Endothelial cell of umbilical vein (primary cell): ENCODE measurements around the gene LRRC8B. TPM values are rescaled to one million over a fixed set of nuclear protein-coding genes. Genes with fewer than 3 reads are reported as not detected.

ENCODE experiments used
- BruUV-seq: library from RNA; stranded (reverse); fragments of 400-500 nt; replicated peaks from 2 replicates; lab custom pipeline; 2021; lab: Mats Ljungman, UMichigan
- CTCF ChIA-PET: fragments of 300-600, 350-600 bp; sonication (Branson Sonifier 250); formaldehyde crosslinking; loops from one replicate; lab custom pipeline; 2021; ENCODE audit warnings: antibody characterized with exemption, inconsistent platforms; lab: Charles Lee
- POLR2A ChIA-PET: fragments of 300-600, 350-600 bp; sonication (Branson Sonifier 250); formaldehyde crosslinking; loops from one replicate; lab custom pipeline; 2021; ENCODE audit warnings: antibody characterized with exemption, inconsistent platforms; lab: Charles Lee
- DNase-seq: peaks from one replicate; pipeline ENCODE4 v3.0.0-alpha.2; 2011; ENCODE audit warnings: low read depth, low spot score
- FAIRE-seq: peaks from 2 replicates; lab custom pipeline; 2011; peaks lifted over from hg19 to GRCh38; lab: Jason Lieb, UNC
- H2AFZ ChIP-seq: 2 replicates; pipeline ENCODE4 v1.6.0; 2012; ENCODE audit warnings: low read depth, low read length, control low read depth, inconsistent platforms
- H3K27ac ChIP-seq: 2 replicates; pipeline ENCODE4 v1.5.1; 2011; ENCODE audit warnings: low read depth, mild to moderate bottlenecking, control low read depth, low read length, moderate library complexity; ENCODE audit not compliant: insufficient read depth
- H3K27me3 ChIP-seq, 2 experiments: 2 replicates each; pipeline versions ENCODE4 v1.6.0 to v1.6.1; 2011; ENCODE audit warnings: low read length in 2 of 2, mixed read lengths in 1 of 2; ENCODE audit not compliant: control insufficient read depth in 2 of 2, insufficient read depth in 2 of 2
- H3K36me3 ChIP-seq, 2 experiments: 2 replicates in 1 of 2; 3 replicates in 1 of 2; pipeline ENCODE4 v1.5.1; 2011; ENCODE audit warnings: low read length in 2 of 2, mild to moderate bottlenecking in 1 of 2, moderate library complexity in 1 of 2; ENCODE audit not compliant: control insufficient read depth in 2 of 2, insufficient read depth in 2 of 2; ENCODE audit errors: extremely low read depth in 1 of 2
- H3K4me1 ChIP-seq: 3 replicates; pipeline ENCODE4 v1.5.1; 2011; ENCODE audit warnings: mild to moderate bottlenecking, low read length; ENCODE audit not compliant: control insufficient read depth, insufficient read depth; ENCODE audit errors: extremely low read depth
- H3K4me2 ChIP-seq: 2 replicates; pipeline ENCODE4 v1.6.1; 2011; ENCODE audit warnings: low read length, control low read depth, mixed read lengths; ENCODE audit not compliant: insufficient read depth
- H3K4me3 ChIP-seq, 3 experiments: fragments of 200-600 bp in 1 of 3; sonication (generic), shearing (Covaris generic) in 1 of 3; replicated peaks in 1 of 3; 2 replicates each; pipeline ENCODE4 v1.5.1; 2011 to 2016; ENCODE audit warnings: control low read depth in 3 of 3, low read length in 3 of 3, mild to moderate bottlenecking in 2 of 3, inconsistent platforms in 1 of 3, low read depth in 1 of 3, moderate library complexity in 1 of 3; ENCODE audit not compliant: insufficient read depth in 1 of 3
- H3K79me2 ChIP-seq: 2 replicates; pipeline ENCODE4 v1.6.0; 2012; ENCODE audit warnings: low read length, inconsistent platforms; ENCODE audit not compliant: control insufficient read depth, insufficient read depth
- H3K9ac ChIP-seq: replicated peaks from 2 replicates; pipeline ENCODE3; 2011; ENCODE audit warnings: low read length, control low read depth; ENCODE audit not compliant: insufficient read depth; ENCODE audit errors: extremely low read depth
- H3K9me1 ChIP-seq: replicated peaks from 3 replicates; pipeline ENCODE4 v1.6.0; 2011; ENCODE audit warnings: mild to moderate bottlenecking, low read length; ENCODE audit not compliant: control insufficient read depth, insufficient read depth; ENCODE audit errors: extremely low read depth
- H3K9me3 ChIP-seq: replicated peaks from 2 replicates; pipeline ENCODE4 v1.5.1; 2012; ENCODE audit warnings: low read length, inconsistent platforms; ENCODE audit not compliant: control insufficient read depth, insufficient read depth
- H4K20me1 ChIP-seq: replicated peaks from 2 replicates; pipeline ENCODE3; 2011; ENCODE audit warnings: mild to moderate bottlenecking, low read length; ENCODE audit not compliant: control insufficient read depth, insufficient read depth; ENCODE audit errors: extremely low read depth
- EZH2 ChIP-seq: IDR thresholded peaks from 2 replicates; pipeline ENCODE4 v1.6.1; 2012; ENCODE audit warnings: borderline replicate concordance, low read depth, mild to moderate bottlenecking, moderate library complexity, low read length, inconsistent platforms; ENCODE audit not compliant: severe bottlenecking
- FOS ChIP-seq: IDR thresholded peaks from 2 replicates; pipeline ENCODE4 v1.6.1; 2011; ENCODE audit warnings: mild to moderate bottlenecking, low read length, moderate library complexity, borderline replicate concordance; ENCODE audit not compliant: insufficient read depth
- GATA2 ChIP-seq: IDR thresholded peaks from 2 replicates; pipeline ENCODE4 v1.7.0; 2011; ENCODE audit warnings: low read depth, mild to moderate bottlenecking, moderate library complexity, mixed read lengths, low read length; ENCODE audit not compliant: insufficient read length, insufficient read depth
- JUN ChIP-seq: IDR thresholded peaks from 2 replicates; pipeline ENCODE4 v1.6.1; 2011; ENCODE audit warnings: borderline replicate concordance, low read depth; ENCODE audit not compliant: insufficient read length, insufficient read depth
- MAX ChIP-seq: IDR thresholded peaks from 2 replicates; pipeline ENCODE4 v1.6.1; 2011; ENCODE audit not compliant: insufficient read depth, insufficient read length
- MYC ChIP-seq: IDR thresholded peaks from one replicate; pipeline ENCODE4 v1.6.1; 2011; ENCODE audit warnings: mild to moderate bottlenecking, low read depth, low read length
- POLR2A ChIP-seq: IDR thresholded peaks from 2 replicates; pipeline ENCODE4 v1.6.1; 2012; ENCODE audit warnings: low read depth, mild to moderate bottlenecking, control low read depth, low read length
- POLR2AphosphoS5 ChIP-seq: IDR thresholded peaks from 2 replicates; pipeline ENCODE4 v1.6.1; 2012; ENCODE audit warnings: low read depth, mild to moderate bottlenecking, control low read depth, low read length, moderate library complexity; ENCODE audit not compliant: insufficient read depth
- dilution Hi-C: fragments of 300-500 bp; cut with MboI; formaldehyde crosslinking; loops from one replicate; pipeline ENCODE4 v1.15.0; 2019; ENCODE audit warnings: low sequenced_read_pairs; ENCODE audit not compliant: extremely low pct_ligation_motif_present
- intact Hi-C: fragments of 100-400 bp; cut with micrococcal nuclease; formaldehyde crosslinking; loops from one replicate; pipeline ENCODE4 v1.10.0; 2022
- polyA plus RNA-seq, 4 experiments: library from polyadenylated mRNA; depleted of rRNA in 3 of 4; stranded (reverse) in 3 of 4; unstranded in 1 of 4; fragments of >200 nt; gene quantifications; 2 replicates each; pipeline versions ENCODE4 v1.2.1 to v1.2.3, GENCODE V29; 2011 to 2012; ENCODE audit warnings: missing spikeins in 1 of 4
- total RNA-seq: library from RNA; stranded (reverse); gene quantifications from 2 replicates; pipeline ENCODE4 v1.2.3, GENCODE V29; 2021
- TF ChIP-seq, protein P1 (sequence below), 2 donors: IDR thresholded peaks; 1 replicate in 1 of 2; 2 replicates in 1 of 2; pipeline ENCODE4 v1.5.1; 2011; ENCODE audit warnings: low read length in 2 of 2, mild to moderate bottlenecking in 2 of 2, moderate library complexity in 2 of 2, control low read depth in 1 of 2, inconsistent platforms in 1 of 2, low read depth in 1 of 2; ENCODE audit not compliant: insufficient read depth in 1 of 2; ENCODE audit errors: extremely low read depth in 1 of 2

The LRRC8B gene
- total and polyA plus RNA-seq, 2 donors (not counting 3 experiments of a cell fraction or from before 2014, with no cell fraction given): 15.2 to 15.8 TPM

DNA sequence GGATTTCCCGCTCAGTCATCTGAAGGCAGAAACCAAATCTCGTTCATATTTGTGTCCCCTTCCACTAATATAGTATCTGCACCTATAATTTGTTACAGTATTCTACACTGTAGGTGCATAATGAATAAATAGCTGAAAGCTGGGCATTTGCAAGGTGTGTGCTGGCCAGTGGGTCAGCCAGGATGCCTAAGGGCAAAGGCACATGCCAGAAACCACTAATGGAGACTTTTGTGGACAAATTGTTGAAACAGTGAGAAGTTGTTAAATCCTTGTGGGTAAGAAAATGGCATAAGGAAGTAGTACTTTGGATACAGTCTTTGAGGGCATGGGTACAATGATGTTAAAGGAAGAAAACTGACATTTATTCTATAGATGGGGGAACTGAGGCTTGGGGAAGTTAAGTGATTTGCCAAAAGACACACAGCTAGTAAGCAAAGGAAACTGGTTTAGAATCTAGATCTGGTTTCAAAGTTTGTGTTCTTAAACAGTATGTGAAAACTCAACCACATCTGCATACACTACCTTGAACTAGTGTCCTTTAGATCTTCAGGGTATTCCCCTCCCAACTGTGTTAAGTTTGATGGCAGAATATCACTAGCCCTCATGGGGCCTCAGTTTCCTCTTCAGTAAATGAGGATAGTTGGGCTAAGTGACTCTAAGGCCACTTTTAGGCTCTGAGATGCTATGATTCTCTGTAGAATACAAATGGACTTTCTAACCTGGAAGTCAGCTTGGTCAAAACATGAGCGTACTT lies 81.8 kb downstream of the LRRC8B start:
- Histone ChIP-seq H2AFZ (no peak overlapping the region), H4K20me1 (no peaks in the 10 kb centered on the region), H3K9me1 (no peaks in the 10 kb centered on the region), H3K27ac (no peak overlapping the region), H3K9ac (no peak overlapping the region), H3K9me3 (no peaks in the 10 kb centered on the region), H3K4me1 (peaks cover 14% of the 10 kb centered on the region), H3K79me2 (no peaks in the 10 kb centered on the region), H3K27me3 (no peaks in the 10 kb centered on the region), H3K4me2 (peak overlapping the region; percentile 19), H3K4me3 (no peak overlapping the region), H3K36me3 (no peaks in the 10 kb centered on the region)
- BruUV-seq: no TSS peak
- no peak for TF ChIP-seq MAX
- no peak for TF ChIP-seq MYC
- TF ChIP-seq JUN: no peak
- no peak for TF ChIP-seq POLR2A
- TF ChIP-seq POLR2AphosphoS5: no peak
- POLR2A ChIA-PET: no interaction called here
- DNase-seq: no peak
- no peak for FAIRE-seq
- dilution Hi-C loops: no loop called here
- intact Hi-C loops: loop anchor here (5.0 to 10.0 kb wide), 2 partner anchors 309 to 378 kb away; no protein-coding TSS in a partner anchor
- CTCF ChIA-PET: interaction anchor here (1.9 to 5.2 kb wide), 4 partner anchors 17 to 157 kb away, joined by 8 to 37 read pairs (median 22); no protein-coding TSS in a partner anchor

GRCh38 chr1:89607156-89607555 lies 82.5 kb downstream of the LRRC8B start:
- H3K27ac ChIP-seq: no peak overlapping the region
- H3K4me2 ChIP-seq: no peak overlapping the region
- H3K27me3 ChIP-seq: no peaks in the 10 kb centered on the region
- CTCF ChIA-PET: interaction anchor here (1.9 to 2.5 kb wide), 2 partner anchors 17 to 124 kb away, joined by 8 read pairs; no protein-coding TSS in a partner anchor
- no peak overlapping the region for H3K4me3 ChIP-seq
- peaks cover 14% of the 10 kb centered on the region for H3K4me1 ChIP-seq
- no peaks in the 10 kb centered on the region for H4K20me1 ChIP-seq
- H2AFZ ChIP-seq: no peak overlapping the region
- no peak for FAIRE-seq
- DNase-seq: no peak
- intact Hi-C loops (loop anchor here (5.0 to 10.0 kb wide), 2 partner anchors 310 to 378 kb away; no protein-coding TSS in a partner anchor), dilution Hi-C loops (no loop called here)
- BruUV-seq: no TSS peak
- no peaks in the 10 kb centered on the region for H3K79me2 ChIP-seq
- no peak overlapping the region for H3K9ac ChIP-seq
- H3K9me1 ChIP-seq: no peaks in the 10 kb centered on the region
- no peaks in the 10 kb centered on the region for H3K9me3 ChIP-seq
- POLR2A ChIA-PET: no interaction called here
- TF ChIP-seq POLR2A (no peak), FOS (no peak), MAX (no peak), EZH2 (no peak), JUN (no peak), GATA2 (no peak), MYC (no peak), POLR2AphosphoS5 (no peak)
- TF ChIP-seq, protein P1, sequence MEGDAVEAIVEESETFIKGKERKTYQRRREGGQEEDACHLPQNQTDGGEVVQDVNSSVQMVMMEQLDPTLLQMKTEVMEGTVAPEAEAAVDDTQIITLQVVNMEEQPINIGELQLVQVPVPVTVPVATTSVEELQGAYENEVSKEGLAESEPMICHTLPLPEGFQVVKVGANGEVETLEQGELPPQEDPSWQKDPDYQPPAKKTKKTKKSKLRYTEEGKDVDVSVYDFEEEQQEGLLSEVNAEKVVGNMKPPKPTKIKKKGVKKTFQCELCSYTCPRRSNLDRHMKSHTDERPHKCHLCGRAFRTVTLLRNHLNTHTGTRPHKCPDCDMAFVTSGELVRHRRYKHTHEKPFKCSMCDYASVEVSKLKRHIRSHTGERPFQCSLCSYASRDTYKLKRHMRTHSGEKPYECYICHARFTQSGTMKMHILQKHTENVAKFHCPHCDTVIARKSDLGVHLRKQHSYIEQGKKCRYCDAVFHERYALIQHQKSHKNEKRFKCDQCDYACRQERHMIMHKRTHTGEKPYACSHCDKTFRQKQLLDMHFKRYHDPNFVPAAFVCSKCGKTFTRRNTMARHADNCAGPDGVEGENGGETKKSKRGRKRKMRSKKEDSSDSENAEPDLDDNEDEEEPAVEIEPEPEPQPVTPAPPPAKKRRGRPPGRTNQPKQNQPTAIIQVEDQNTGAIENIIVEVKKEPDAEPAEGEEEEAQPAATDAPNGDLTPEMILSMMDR (IDR thresholded peaks at IDR 0.05; ENCODE audit: extremely low read depth in 1 of 2, insufficient read depth in 1 of 2, low read depth in 1 of 2, low read length in 2 of 2): no peak
- no peaks in the 10 kb centered on the region for H3K36me3 ChIP-seq
